Measurements from ENCODE around the gene S100A13. TPM values are rescaled to one million over a fixed set of nuclear protein-coding genes. Genes with fewer than 3 reads are reported as not detected.
A peak's percentile ranks its signal among the peaks of the same experiment; 100 is the strongest.

The S100A13 gene
- total RNA-seq, 1 experiment from 2014 or later = 111 TPM

- intact Hi-C loops (cut with micrococcal nuclease; ENCODE audit: unreplicated experiment) = no loop called here
- CTCF ChIA-PET = interaction anchor here (1.2 to 1.6 kb wide), 3 partner anchors 61 to 123 kb away, joined by 5 to 7 read pairs (median 6); no protein-coding TSS in a partner anchor
- no peaks in the 10 kb centered on the region for H3K9me3 ChIP-seq (ENCODE audit: control insufficient read depth, insufficient read depth, low read depth, low read length)
- ATAC-seq = peak; percentile 23
- H3K27me3 ChIP-seq (ENCODE audit: control insufficient read depth, insufficient read depth, low read length) = no peaks in the 10 kb centered on the region
- H3K4me3 ChIP-seq (ENCODE audit: low read depth in 2 of 2, low read length in 2 of 2) = peak overlapping the region; percentile 75 to 93
- no peak for DNase-seq (ENCODE audit: low read depth, low spot score)
- no TSS peak for BruUV-seq (replicated peaks)
- H3K36me3 ChIP-seq (ENCODE audit: control insufficient read depth, insufficient read depth, low read length) = peaks cover 18% of the 10 kb centered on the region
- no peak for TF ChIP-seq POLR2AphosphoS5 (IDR thresholded peaks at IDR 0.05; ENCODE audit: low read depth, low read length)
- TF ChIP-seq CTCF (IDR thresholded peaks at IDR 0.05) = no peak
- TF ChIP-seq SIN3A (IDR thresholded peaks at IDR 0.05; ENCODE audit: borderline replicate concordance, insufficient read depth, low read depth, low read length) = no peak
- TF ChIP-seq TCF7L2 (IDR thresholded peaks at IDR 0.05; ENCODE audit: low read depth, low read length) = no peak
- TF ChIP-seq REST (IDR thresholded peaks at IDR 0.05; ENCODE audit: insufficient read depth in 1 of 2, low read depth in 2 of 2, low read length in 1 of 2) = no peak
- peak overlapping the region; percentile 92 for H3K27ac ChIP-seq (ENCODE audit: low read length)
- POLR2A ChIA-PET = interaction anchor here (1.0 to 1.6 kb wide), 3 partner anchors 10 to 113 kb away, joined by 3 to 5 read pairs (median 4); no protein-coding TSS in a partner anchor
- peaks cover 24% of the 10 kb centered on the region for H3K4me1 ChIP-seq (ENCODE audit: control insufficient read depth, insufficient read depth, low read length)
- in situ Hi-C loops (cut with HindIII; ENCODE audit: low pct_unique_long_range_greater_than_20kb, low sequenced_read_pairs) = no loop called here
These were observed 6.0 kb upstream of the S100A13 start for GRCh38 chr1:153633161-153633753.

- TF ChIP-seq CTCF (IDR thresholded peaks at IDR 0.05) = no peak
- no peak for TF ChIP-seq TCF7L2 (IDR thresholded peaks at IDR 0.05; ENCODE audit: low read depth, low read length)
- no peak for TF ChIP-seq REST (IDR thresholded peaks at IDR 0.05; ENCODE audit: insufficient read depth in 1 of 2, low read depth in 2 of 2, low read length in 1 of 2)
- no peak for TF ChIP-seq SIN3A (IDR thresholded peaks at IDR 0.05; ENCODE audit: borderline replicate concordance, insufficient read depth, low read depth, low read length)
- no peak for TF ChIP-seq POLR2AphosphoS5 (IDR thresholded peaks at IDR 0.05; ENCODE audit: low read depth, low read length)
- no peak for DNase-seq (ENCODE audit: low read depth, low spot score)
These were observed 4.0 kb upstream of the S100A13 start for GRCh38 chr1:153631047-153632022.

More at GRCh38 chr1:153631047-153632022, 4.0 kb upstream of the S100A13 start:
- intact Hi-C loops (cut with micrococcal nuclease; ENCODE audit: unreplicated experiment) (no loop called here), in situ Hi-C loops (cut with HindIII; ENCODE audit: low pct_unique_long_range_greater_than_20kb, low sequenced_read_pairs) (no loop called here)
- H3K4me1 ChIP-seq (ENCODE audit: control insufficient read depth, insufficient read depth, low read length) = peaks cover 39% of the 10 kb centered on the region
- BruUV-seq (replicated peaks) = TSS peak; percentile 84
- no peak for ATAC-seq
- peaks cover under 1% of the 10 kb centered on the region for H3K36me3 ChIP-seq (ENCODE audit: control insufficient read depth, insufficient read depth, low read length)
- no peak overlapping the region for H3K27ac ChIP-seq (ENCODE audit: low read length)
- POLR2A ChIA-PET = no interaction called here
- no peak overlapping the region for H3K4me3 ChIP-seq (ENCODE audit: low read depth in 2 of 2, low read length in 2 of 2)
- CTCF ChIA-PET = no interaction called here
- no peaks in the 10 kb centered on the region for H3K9me3 ChIP-seq (ENCODE audit: control insufficient read depth, insufficient read depth, low read depth, low read length)
- H3K27me3 ChIP-seq (ENCODE audit: control insufficient read depth, insufficient read depth, low read length) = no peaks in the 10 kb centered on the region

All from Panc1 (cell line).